Activated CD4-positive, alpha-beta T cell treated with anti-CD3 and anti-CD28 coated beads for 4 hours (primary cell): ENCODE measurements around the gene PES1.
"Not testable (repeated sequence)": the region's sequence is repeated elsewhere in the genome, so short reads cannot be mapped to it uniquely, and the experiment has no call there.

Experiments
- DNase-seq, 2 donors: peaks; one replicate each; pipeline ENCODE4 v3.0.0-alpha.2; 2020

Gene PES1

GRCh38 chr22:30574095-30574981 is 17.4 kb downstream of the PES1 start, which contains the start of gene GAL3ST1:
Gene GAL3ST1, minus strand, starts transcription at chr22:30574665. Its CDS starts 17,273 bp downstream, at chr22:30557392.
- DNase-seq, result no peak

DNA sequence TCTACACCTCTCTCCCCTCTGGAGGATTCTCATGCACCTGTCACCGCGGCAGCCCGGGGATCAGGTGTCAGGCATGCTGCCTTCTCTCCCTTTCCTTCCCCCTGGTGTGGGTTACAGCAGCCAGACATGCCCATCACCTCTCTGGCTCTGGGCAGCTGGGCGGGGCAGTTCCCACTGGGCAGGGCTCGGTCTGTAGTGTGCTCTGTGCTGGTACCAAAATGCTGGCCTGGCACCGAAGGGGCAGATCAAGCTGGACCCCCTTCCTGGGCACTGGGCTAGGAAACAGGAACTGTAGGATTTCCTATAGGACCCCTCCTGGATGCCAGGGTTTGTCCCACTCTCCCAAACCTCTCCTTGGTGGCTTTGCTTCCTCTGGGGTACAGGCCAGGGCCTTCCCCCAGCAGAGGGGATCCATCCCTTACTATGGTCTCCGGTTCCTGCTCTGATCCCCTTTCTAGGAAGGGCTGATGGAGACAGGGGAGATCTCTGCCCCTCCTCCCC is 18.1 kb downstream of the PES1 start:
- DNase-seq, result no peak

GRCh38 chr22:30572840-30573593 is 18.7 kb downstream of the PES1 start:
- DNase-seq, result no peak

DNA sequence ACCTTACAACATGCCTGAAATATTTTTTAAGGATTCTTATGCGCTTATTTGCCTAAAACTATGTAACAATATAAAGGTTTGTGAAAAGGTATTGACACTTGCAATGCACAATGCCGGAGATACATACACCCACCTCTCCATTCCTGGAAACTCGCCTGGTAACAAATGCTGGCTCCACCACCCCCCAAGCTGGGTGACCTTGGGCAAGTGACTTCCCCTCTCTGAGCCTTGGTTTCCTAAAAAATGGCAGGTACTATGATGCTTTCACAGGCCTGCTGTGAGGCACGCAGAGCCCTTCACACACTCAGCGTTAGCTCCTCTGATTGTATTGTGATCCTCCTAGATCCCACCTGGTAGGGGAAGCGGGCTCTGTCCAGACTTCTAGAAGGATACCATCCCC is 19.5 kb downstream of the PES1 start:
- no peak for DNase-seq

DNA sequence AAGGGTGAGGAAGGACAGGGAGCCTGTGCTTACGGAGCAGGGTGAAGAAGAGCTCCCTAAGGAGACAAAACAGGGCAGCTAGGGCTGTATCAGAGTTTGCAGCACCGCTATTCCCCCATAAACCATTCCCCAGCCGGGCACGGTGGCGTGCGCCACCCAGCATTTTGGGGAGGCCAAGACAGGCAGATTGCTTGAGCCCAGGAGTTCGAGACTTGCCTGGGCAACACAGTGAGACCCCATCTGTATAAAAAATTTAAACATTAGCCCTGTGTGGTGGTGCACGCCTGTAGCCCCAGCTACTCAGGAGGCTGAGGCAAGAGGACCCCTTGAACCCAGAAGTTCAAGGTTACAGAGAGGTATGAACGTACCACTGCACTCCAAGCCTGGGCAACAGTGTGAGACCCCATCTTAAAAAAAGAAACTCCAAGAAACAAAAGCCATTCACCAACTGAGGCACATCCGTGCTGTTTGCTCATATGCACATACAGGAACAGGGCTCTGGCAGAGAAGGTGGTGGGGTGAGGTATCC is 22.0 kb downstream of the PES1 start:
- no peak for DNase-seq

GRCh38 chr22:30568137-30568805 is 23.4 kb downstream of the PES1 start:
- DNase-seq, result no peak

DNA sequence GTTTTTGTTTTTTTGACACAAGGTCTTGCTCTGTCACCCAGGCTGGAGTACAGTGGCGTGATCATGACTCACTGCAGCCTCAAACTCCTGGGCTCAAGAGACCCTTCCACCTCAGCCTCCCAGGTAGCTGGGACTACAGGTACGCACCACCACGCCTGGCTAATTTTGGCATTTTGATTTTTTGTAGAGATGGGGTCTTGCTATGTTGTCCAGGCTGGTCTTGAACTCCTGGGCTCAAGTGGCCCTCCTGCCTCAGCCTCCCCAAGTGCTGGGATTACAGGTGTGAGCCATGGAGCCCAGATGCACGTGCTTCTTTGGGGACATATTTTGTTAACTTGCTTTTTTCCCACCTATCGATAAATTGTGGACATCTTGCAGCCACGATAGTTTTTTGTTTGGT is 24.4 kb downstream of the PES1 start:
- DNase-seq, result not testable (repeated sequence)

DNA sequence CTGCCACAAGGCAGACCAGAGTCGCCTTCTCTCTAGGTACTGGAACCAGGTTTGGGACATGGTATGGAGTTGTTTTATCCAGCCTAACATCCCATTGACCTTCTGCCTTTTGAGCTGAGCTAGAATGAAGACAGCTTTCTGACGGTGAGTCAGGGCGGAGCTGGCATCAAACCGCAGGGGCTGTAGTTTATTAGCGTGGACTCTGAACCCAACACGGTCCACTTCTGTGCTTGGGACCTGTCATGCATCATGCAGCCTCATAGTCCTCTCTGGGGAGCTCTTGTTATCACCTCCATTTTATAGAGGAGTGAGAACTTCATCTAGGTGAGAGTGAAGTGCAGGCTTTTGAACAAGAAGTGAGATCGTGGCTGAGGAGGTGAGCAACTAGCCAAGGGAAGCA is 25.6 kb downstream of the PES1 start:
- no peak for DNase-seq

DNA sequence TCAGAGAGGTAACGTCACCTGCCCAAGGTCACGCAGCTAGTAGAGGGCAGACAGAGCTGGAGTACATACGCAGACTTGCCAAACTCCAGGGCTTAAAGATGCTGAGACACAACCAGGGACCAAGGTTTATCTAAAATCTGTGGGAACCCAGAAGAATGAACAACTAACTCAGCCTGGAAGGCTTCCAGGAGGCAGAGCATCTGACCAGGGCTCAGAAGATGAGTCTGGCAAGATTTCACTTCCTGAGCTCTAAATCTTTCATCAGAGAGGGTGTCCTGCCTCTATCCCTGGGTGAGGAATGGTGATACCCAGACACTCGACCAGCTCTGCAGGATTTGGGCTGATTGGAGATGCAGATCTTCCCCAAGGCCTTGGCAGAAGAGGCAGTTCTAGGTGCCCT is 26.4 kb downstream of the PES1 start:
- no peak for DNase-seq

DNA sequence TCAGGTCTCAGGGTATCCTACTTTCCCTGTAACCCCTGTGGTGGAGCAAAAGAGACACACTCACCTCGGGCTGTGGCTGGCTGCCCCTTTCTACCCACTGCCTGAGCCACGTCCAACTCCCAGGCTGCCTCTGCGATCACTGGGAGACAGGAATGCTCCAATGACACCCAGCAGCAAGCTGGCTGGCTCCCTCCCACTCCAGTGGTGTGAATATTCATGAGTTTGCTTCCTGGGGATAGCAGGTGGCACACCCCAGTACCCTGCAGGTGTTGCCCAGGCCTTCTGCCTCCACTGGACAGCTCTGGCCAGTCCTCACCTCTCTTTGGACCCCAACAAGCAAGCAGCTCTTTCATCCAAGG is 27.0 kb downstream of the PES1 start:
- DNase-seq, result no peak

GRCh38 chr22:30564045-30564760 is 27.5 kb downstream of the PES1 start:
- no peak for DNase-seq

GRCh38 chr22:30562366-30562765 is 29.3 kb downstream of the PES1 start:
- no peak for DNase-seq

DNA sequence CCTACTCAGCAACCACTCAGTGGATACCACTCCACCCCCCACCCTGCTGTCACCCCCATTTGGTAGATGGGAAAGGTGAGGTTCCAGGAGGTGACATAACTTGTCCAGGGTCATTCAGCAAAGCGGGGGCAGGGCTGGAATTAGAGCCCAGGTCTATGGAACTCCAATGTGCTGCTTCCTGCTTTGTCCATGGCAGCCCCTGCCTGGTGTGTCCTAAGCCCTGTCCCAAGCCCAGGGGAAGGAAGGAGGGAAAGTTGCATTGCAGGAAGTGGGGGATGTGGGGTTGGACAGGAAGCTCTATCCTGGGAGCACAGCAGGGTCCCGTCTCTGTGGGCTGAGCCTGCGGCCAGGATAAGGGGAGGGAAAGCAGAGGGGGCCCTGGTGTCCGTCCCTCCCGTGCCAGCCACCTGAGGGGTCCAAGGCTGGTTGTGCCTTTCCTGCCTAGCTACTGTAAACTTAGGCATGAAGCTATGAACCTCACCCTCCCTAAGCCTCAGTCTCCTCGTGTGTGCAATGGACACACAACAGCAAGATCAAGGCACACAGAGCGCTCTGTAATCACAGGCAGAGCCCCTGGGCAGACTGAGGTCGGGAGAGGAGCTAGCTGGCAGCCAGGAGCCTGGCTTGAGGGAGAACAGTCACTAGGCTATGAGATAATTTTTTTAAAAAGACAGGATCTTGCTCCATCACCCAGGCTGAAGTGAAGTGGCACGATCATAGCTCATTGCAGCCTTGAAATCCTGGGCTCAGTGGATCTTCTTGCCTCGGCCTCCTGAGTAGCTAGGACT is 30.1 kb downstream of the PES1 start:
- no peak for DNase-seq

DNA sequence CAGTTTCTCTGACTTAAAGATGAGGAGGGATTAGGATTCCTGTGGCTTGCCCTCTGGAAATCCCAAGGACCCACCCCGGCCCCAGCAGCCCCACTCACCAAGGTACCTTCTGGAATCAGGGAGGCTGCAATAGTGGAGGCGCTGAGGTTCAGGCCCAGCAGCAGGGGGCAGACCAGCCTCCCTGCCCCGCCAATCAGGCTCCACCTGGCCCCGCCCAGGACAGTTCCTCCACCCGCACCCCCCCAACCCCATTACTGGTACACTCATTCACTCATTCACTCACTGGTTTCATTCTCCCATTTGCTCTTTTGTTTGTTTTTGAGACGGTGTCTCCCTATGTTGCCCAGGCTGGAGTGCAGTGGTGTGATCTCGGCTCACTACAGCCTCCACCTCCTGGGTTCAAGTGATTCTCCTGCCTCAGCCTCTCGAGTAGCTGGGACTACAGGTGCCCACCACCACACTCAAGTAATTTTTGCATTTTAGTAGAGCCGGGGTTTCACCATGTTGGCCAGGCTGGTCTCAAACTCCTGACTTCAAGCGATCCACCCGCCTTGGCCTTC is 31.0 kb downstream of the PES1 start:
- not testable (repeated sequence) for DNase-seq

DNA sequence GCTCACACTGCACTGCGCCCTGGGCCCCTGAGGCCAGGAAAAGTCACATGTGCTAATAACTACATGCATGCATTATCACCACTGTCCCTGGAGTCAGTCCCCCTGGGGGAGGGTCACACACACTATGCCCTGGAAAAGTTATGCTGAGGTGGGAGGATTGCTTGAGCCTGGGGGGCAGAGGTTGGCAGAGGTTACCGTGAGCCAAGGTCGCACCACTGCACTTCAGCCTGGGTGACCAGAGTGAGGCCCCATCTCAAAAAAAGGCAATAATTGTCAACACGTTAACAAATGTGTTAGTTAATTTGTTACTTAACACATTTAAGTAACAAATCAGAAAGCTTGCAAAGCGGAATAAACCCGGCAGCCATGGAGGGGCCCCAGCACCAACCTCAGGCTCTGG is 31.8 kb downstream of the PES1 start:
- no peak for DNase-seq

- DNase-seq, result no peak
Observed at GRCh38 chr22:30557243-30557642, 34.5 kb downstream of the PES1 start.

DNA sequence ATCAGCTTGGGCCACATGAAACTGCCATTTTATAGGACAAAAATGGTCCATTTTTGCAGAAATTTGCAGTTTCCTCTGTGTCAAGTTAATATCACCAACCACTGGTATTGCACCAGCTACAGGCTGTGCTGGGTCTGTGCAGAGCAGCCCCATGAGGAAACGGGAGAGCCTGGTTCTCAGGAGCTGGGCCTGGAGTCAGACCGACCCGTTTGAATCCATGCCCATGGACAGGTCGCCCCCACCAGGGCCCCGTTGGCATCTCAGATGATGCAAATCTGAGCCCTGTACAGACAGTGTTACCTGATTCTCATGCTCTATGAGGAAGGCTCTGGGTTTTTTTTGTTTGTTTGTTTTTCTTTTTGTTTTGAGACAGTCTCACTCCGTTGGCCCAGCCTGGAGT is 35.3 kb downstream of the PES1 start:
- DNase-seq, result no peak

DNA sequence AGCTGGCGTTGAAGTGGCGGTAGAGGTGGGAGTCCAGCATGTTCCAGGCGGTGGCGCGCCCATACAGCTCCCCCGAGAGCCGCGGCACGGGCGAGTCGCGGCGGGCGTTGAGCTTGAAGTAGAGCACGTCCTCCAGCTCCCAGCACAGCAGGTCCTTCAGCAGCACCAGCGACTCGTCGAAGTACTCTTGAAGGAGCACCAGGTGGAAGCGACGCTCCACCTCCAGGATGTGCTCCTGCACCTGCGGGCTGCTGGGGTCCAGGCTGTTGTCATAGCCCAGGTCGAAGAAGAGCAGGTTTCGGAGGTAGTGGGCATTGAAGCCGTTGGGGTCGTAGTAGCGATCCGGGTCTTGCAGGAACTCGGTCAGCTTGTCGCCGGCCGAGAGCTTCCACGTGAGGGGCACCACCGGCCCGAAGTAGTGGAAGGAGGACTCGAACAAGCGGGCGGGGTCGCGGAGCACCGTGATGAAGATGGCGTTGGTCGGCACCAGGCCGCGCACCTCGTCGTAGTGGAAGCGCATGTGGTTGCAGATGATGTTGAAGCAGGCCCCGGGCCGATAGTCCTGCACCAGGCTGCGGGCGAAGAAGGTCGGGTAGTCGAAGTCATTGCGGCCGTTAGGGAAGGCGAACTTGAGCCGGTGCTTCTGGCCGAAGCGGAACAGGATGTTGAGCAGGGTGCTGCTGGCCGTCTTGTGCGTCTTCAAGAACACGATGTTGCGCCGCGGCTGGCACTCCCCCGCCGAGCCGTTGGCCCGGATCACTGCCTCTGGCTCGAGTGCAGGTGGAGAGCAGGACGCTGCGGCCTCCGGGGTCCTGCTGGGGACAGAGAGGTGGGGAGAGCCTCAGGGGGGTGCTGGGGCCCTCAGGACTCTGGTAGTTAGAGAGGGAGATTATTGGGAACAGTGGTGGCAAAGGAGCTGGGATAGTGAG is 36.2 kb downstream of the PES1 start:
- no peak for DNase-seq

- no peak for DNase-seq
Observed at GRCh38 chr22:30553971-30554370, 37.7 kb downstream of the PES1 start.

GRCh38 chr22:30552719-30553118 is 39.0 kb downstream of the PES1 start:
- no peak for DNase-seq
